H1 (cell line): ENCODE data around the gene SSTR4. TPM values are rescaled to one million over a fixed set of nuclear protein-coding genes. Genes with fewer than 3 reads are reported as not detected.

Experiments used
- CTCF ChIA-PET: fragments of 300-600 bp; sonication (Branson Sonifier 250); formaldehyde crosslinking; loops from one replicate; lab custom pipeline; 2021; ENCODE audit not compliant: partially characterized antibody; lab: Charles Lee
- POLR2A ChIA-PET: fragments of 300-600 bp; sonication (Branson Sonifier 250); formaldehyde crosslinking; loops from one replicate; lab custom pipeline; 2021; ENCODE audit warnings: inconsistent platforms; ENCODE audit not compliant: partially characterized antibody; lab: Charles Lee
- DNase-seq, 2 experiments: peaks; one replicate each; pipeline versions ENCODE4 v3.0.0 to v3.0.0-alpha.2; 2010 to 2022; ENCODE audit warnings: low spot score in 2 of 2, low read depth in 1 of 2, mixed read lengths in 1 of 2
- FAIRE-seq: peaks from 2 replicates; lab custom pipeline; 2011; peaks lifted over from hg19 to GRCh38; lab: Jason Lieb, UNC
- H2AFZ ChIP-seq: 2 replicates; pipeline ENCODE4 v1.8.1; 2012; ENCODE audit warnings: low read length, inconsistent platforms
- H2AK5ac ChIP-seq: 2 replicates; pipeline ENCODE4 v1.6.1; 2013; ENCODE audit warnings: low read depth, low read length
- H2BK120ac ChIP-seq: replicated peaks from 2 replicates; pipeline ENCODE3; 2013; ENCODE audit warnings: low read depth, low read length, inconsistent platforms
- H2BK12ac ChIP-seq: 2 replicates; pipeline ENCODE4 v1.6.1; 2013; ENCODE audit warnings: low read depth, low read length
- H2BK15ac ChIP-seq: 2 replicates; pipeline ENCODE4 v1.6.1; 2013; ENCODE audit warnings: low read length
- H2BK20ac ChIP-seq: 2 replicates; pipeline ENCODE4 v1.6.1; 2013; ENCODE audit warnings: low read length
- H2BK5ac ChIP-seq: 2 replicates; pipeline ENCODE4 v1.6.1; 2013; ENCODE audit warnings: low read depth, low read length
- H3K14ac ChIP-seq: 2 replicates; pipeline ENCODE4 v1.6.1; 2013; ENCODE audit warnings: inconsistent platforms; ENCODE audit not compliant: insufficient read length
- H3K18ac ChIP-seq: 2 replicates; pipeline ENCODE4 v1.6.1; 2013; ENCODE audit warnings: low read length; ENCODE audit errors: extremely low read depth
- H3K23ac ChIP-seq: 2 replicates; pipeline ENCODE4 v1.6.1; 2013; ENCODE audit warnings: inconsistent platforms; ENCODE audit not compliant: insufficient read length
- H3K23me2 ChIP-seq: 2 replicates; pipeline ENCODE4 v1.6.1; 2013; ENCODE audit warnings: low read depth, low read length
- H3K27ac ChIP-seq: 2 replicates; pipeline ENCODE4 v1.6.1; 2011; ENCODE audit warnings: low read depth, low read length, inconsistent platforms
- H3K27me3 ChIP-seq, 4 experiments: replicated peaks in 1 of 4; 1 replicate in 1 of 4; 2 replicates in 3 of 4; pipeline versions ENCODE4 v1.6.1 to v1.8.1; 2011 to 2013; ENCODE audit warnings: low read length in 3 of 4, mild to moderate bottlenecking in 3 of 4, inconsistent platforms in 2 of 4, mixed read lengths in 2 of 4, moderate library complexity in 1 of 4; ENCODE audit not compliant: control insufficient read depth in 3 of 4, insufficient read depth in 3 of 4; ENCODE audit errors: extremely low read depth in 1 of 4
- H3K36me3 ChIP-seq, 4 experiments: 2 replicates each; pipeline versions ENCODE4 v1.6.1 to v1.8.1; 2011 to 2013; ENCODE audit warnings: mild to moderate bottlenecking in 4 of 4, low read length in 3 of 4, moderate library complexity in 2 of 4, control low read depth in 1 of 4, inconsistent platforms in 1 of 4; ENCODE audit not compliant: insufficient read depth in 4 of 4, control insufficient read depth in 2 of 4
- H3K4ac ChIP-seq: replicated peaks from 2 replicates; pipeline ENCODE3; 2013; ENCODE audit warnings: low read length, low read depth, mixed read lengths, inconsistent platforms; ENCODE audit not compliant: insufficient read length
- H3K4me1 ChIP-seq, 4 experiments: replicated peaks in 1 of 4; 1 replicate in 1 of 4; 2 replicates in 3 of 4; pipeline versions ENCODE4 v1.6.1 to v1.8.1; 2011 to 2013; ENCODE audit warnings: low read length in 3 of 4, inconsistent platforms in 2 of 4, mixed read lengths in 1 of 4; ENCODE audit not compliant: insufficient read depth in 4 of 4, control insufficient read depth in 3 of 4
- H3K4me2 ChIP-seq, 2 experiments: 2 replicates each; pipeline versions ENCODE4 v1.6.1 to v1.8.1; 2011 to 2013; ENCODE audit warnings: low read depth in 2 of 2, low read length in 2 of 2, control low read depth in 1 of 2, inconsistent platforms in 1 of 2, mild to moderate bottlenecking in 1 of 2; ENCODE audit not compliant: insufficient read depth in 1 of 2
- H3K4me3 ChIP-seq, 4 experiments: fragments of 200-600, 300-600 bp in 1 of 4; sonication (generic), shearing (Covaris generic), sonication (Bioruptor Twin) in 1 of 4; 2 replicates each; pipeline versions ENCODE4 v1.5.1 to v1.8.1; 2011 to 2016; ENCODE audit warnings: low read length in 4 of 4, low read depth in 3 of 4, control low read depth in 2 of 4, inconsistent platforms in 2 of 4, mild to moderate bottlenecking in 2 of 4, mixed read lengths in 1 of 4, moderate library complexity in 1 of 4; ENCODE audit not compliant: insufficient read depth in 2 of 4; ENCODE audit errors: extremely low read depth in 1 of 4
- H3K56ac ChIP-seq: replicated peaks from 2 replicates; pipeline ENCODE3; 2013; ENCODE audit warnings: low read depth, mild to moderate bottlenecking, mixed read lengths, low read length, inconsistent platforms; ENCODE audit not compliant: insufficient read length
- H3K79me1 ChIP-seq: 2 replicates; pipeline ENCODE4 v1.6.1; 2013; ENCODE audit warnings: low read depth, low read length, control low read depth
- H3K79me2 ChIP-seq, 2 experiments: 2 replicates each; pipeline versions ENCODE4 v1.6.1 to v1.8.1; 2012 to 2013; ENCODE audit warnings: low read length in 2 of 2, mild to moderate bottlenecking in 2 of 2, inconsistent platforms in 1 of 2; ENCODE audit not compliant: insufficient read depth in 2 of 2, control insufficient read depth in 1 of 2
- H3K9ac ChIP-seq, 4 experiments: replicated peaks in 1 of 4; 1 replicate in 1 of 4; 2 replicates in 3 of 4; pipeline versions ENCODE4 v1.6.1 to v1.8.1; 2011 to 2013; ENCODE audit warnings: low read depth in 3 of 4, low read length in 3 of 4, control low read depth in 2 of 4, mild to moderate bottlenecking in 2 of 4, moderate library complexity in 2 of 4, inconsistent platforms in 1 of 4; ENCODE audit errors: extremely low read depth in 1 of 4
- H3K9me3 ChIP-seq, 2 experiments: 2 replicates each; pipeline versions ENCODE4 v1.6.1 to v1.8.1; 2012 to 2013; ENCODE audit warnings: mild to moderate bottlenecking in 2 of 2, moderate library complexity in 2 of 2, control low read depth in 1 of 2, inconsistent platforms in 1 of 2, low read depth in 1 of 2, low read length in 1 of 2, mixed read lengths in 1 of 2; ENCODE audit not compliant: insufficient read depth in 2 of 2
- H4K20me1 ChIP-seq, 2 experiments: replicated peaks in 1 of 2; 2 replicates each; pipeline versions ENCODE3 to v1.8.1; 2011 to 2013; ENCODE audit warnings: inconsistent platforms in 2 of 2, low read length in 2 of 2, mild to moderate bottlenecking in 1 of 2; ENCODE audit not compliant: insufficient read depth in 2 of 2, control insufficient read depth in 1 of 2
- H4K5ac ChIP-seq: 2 replicates; pipeline ENCODE4 v1.6.1; 2013; ENCODE audit warnings: low read length, low read depth, mixed read lengths, inconsistent platforms; ENCODE audit not compliant: insufficient read length
- H4K8ac ChIP-seq: 2 replicates; pipeline ENCODE4 v1.8.0; 2013; ENCODE audit warnings: mild to moderate bottlenecking, moderate library complexity, low read length, inconsistent platforms; ENCODE audit not compliant: insufficient read depth; ENCODE audit errors: extremely low read depth
- H4K91ac ChIP-seq: replicated peaks from 2 replicates; pipeline ENCODE3; 2013; ENCODE audit warnings: low read length, mixed read lengths, inconsistent platforms; ENCODE audit not compliant: insufficient read length
- CBX8 ChIP-seq: fragments of 300-800, 300-1000 bp; sonication (generic); IDR thresholded peaks from 2 replicates; pipeline ENCODE4 v1.7.1; 2016; ENCODE audit warnings: low read depth, low read length, borderline replicate concordance
- CTBP2 ChIP-seq: IDR thresholded peaks from 2 replicates; pipeline ENCODE4 v1.7.0; 2011; ENCODE audit warnings: borderline replicate concordance, mild to moderate bottlenecking, moderate library complexity, mixed read lengths, low read length; ENCODE audit not compliant: insufficient read depth, insufficient read length
- E2F6 ChIP-seq: IDR thresholded peaks from 2 replicates; pipeline ENCODE4 v1.6.1; 2012; ENCODE audit warnings: inconsistent platforms
- GTF2F1 ChIP-seq: IDR thresholded peaks from 2 replicates; pipeline ENCODE4 v1.6.1; 2012; ENCODE audit warnings: low read depth, low read length, improper control_type of control experiment, borderline replicate concordance
- MAFK ChIP-seq: IDR thresholded peaks from 2 replicates; pipeline ENCODE4 v1.6.1; 2012; ENCODE audit warnings: low read depth, mild to moderate bottlenecking, improper control_type of control experiment, low read length
- NANOG ChIP-seq: IDR thresholded peaks from 2 replicates; pipeline ENCODE4 v1.6.1; 2011; ENCODE audit warnings: low read length, low read depth, mild to moderate bottlenecking, inconsistent platforms; ENCODE audit not compliant: insufficient read depth, poor library complexity, severe bottlenecking
- RFX5 ChIP-seq: IDR thresholded peaks from 2 replicates; pipeline ENCODE4 v1.6.1; 2011; ENCODE audit warnings: low read depth, low read length, improper control_type of control experiment, borderline replicate concordance
- SIX5 ChIP-seq: IDR thresholded peaks from 2 replicates; pipeline ENCODE4 v1.6.1; 2011; ENCODE audit warnings: mild to moderate bottlenecking, low read depth, low read length
- SP2 ChIP-seq: IDR thresholded peaks from 2 replicates; pipeline ENCODE4 v1.6.1; 2012; ENCODE audit warnings: mild to moderate bottlenecking, low read length, inconsistent platforms
- TAF1 ChIP-seq: IDR thresholded peaks from 2 replicates; pipeline ENCODE4 v1.6.1; 2011; ENCODE audit warnings: mild to moderate bottlenecking, low read depth, low read length
- TBP ChIP-seq: IDR thresholded peaks from 2 replicates; pipeline ENCODE4 v1.6.1; 2011; ENCODE audit warnings: low read depth, low read length, improper control_type of control experiment
- TCF12 ChIP-seq: IDR thresholded peaks from 2 replicates; pipeline ENCODE4 v1.6.1; 2011; ENCODE audit warnings: low read depth, mild to moderate bottlenecking, low read length
- ZNF274 ChIP-seq: IDR thresholded peaks from 2 replicates; pipeline ENCODE4 v1.7.0; 2012; ENCODE audit warnings: low read length, borderline replicate concordance; ENCODE audit errors: extremely low read depth
- WGBS, 2 experiments: shearing (Covaris generic) in 1 of 2; methylation state at CpG; one replicate each; pipeline versions ENCODE4 v1.1.6 to v1.1.7; 2013 to 2015; ENCODE audit warnings: low lambda C conversion rate in 2 of 2, mixed read lengths in 2 of 2, inconsistent platforms in 1 of 2, low coverage in 1 of 2, missing lambda C conversion rate in 1 of 2; ENCODE audit not compliant: insufficient replicate concordance in 2 of 2, insufficient coverage in 1 of 2, insufficient read length in 1 of 2; ENCODE audit errors: extremely low coverage in 1 of 2, missing lambda C conversion rate in 1 of 2; 5-methylcytosine and 5-hydroxymethylcytosine counted together
- polyA plus RNA-seq, 7 experiments: library from polyadenylated mRNA; depleted of rRNA in 3 of 7; stranded (reverse) in 5 of 7; unstranded in 2 of 7; fragments of >200 nt in 5 of 7; fragments of 200-250 nt in 2 of 7; gene quantifications; 1 replicate in 5 of 7; 2 replicates in 1 of 7; 4 replicates in 1 of 7; pipeline versions ENCODE4 v1.2.1 to v1.2.3, GENCODE V29; 2011 to 2013; ENCODE audit warnings: missing spikeins in 2 of 7, mixed read lengths in 2 of 7
- total RNA-seq: library from RNA; stranded (reverse); fragmentation: NEBNext Ultra II Directional; extraction: Animal tissue kit (Norgen Biotek cat#: 25700); gene quantifications from 2 replicates; pipeline ENCODE4 v1.2.1, GENCODE V29; 2021

SSTR4 gene
- total and polyA plus RNA-seq, 2 of the 8 experiments (the other 6 are each of a cell fraction or from before 2014, with no cell fraction given), result 0.05 TPM; not detected in 1

GRCh38 chr20:23042270-23042669 lies 7.2 kb downstream of the SSTR4 start:
- no peaks in the 10 kb centered on the region for H4K20me1 ChIP-seq
- H3K79me1 ChIP-seq, result no peaks in the 10 kb centered on the region
- no peak overlapping the region for H4K91ac ChIP-seq
- CTCF ChIA-PET, result interaction anchor here (0.6 to 2.4 kb wide), 12 partner anchors 9 to 1106 kb away, joined by 3 to 8 read pairs (median 4); no protein-coding TSS in a partner anchor
- no peak overlapping the region for H3K27ac ChIP-seq
- H3K56ac ChIP-seq, result no peak overlapping the region
- H3K4me1 ChIP-seq, result peaks cover 3 to 15% (median 8%) of the 10 kb centered on the region in 4 experiments; a peak in 5 of 7 replicates
- 0 out of 2 replicates have a peak, but pooled peaks cover 2% of the 10 kb centered on the region for H3K23me2 ChIP-seq
- H2BK5ac ChIP-seq, result no peak overlapping the region
- no peak overlapping the region for H2BK12ac ChIP-seq
- H3K9ac ChIP-seq, result no peak overlapping the region
- H4K8ac ChIP-seq, result no peak overlapping the region
- POLR2A ChIA-PET, result interaction anchor here (0.6 to 1.6 kb wide), 4 partner anchors 8 to 308 kb away, joined by 3 to 5 read pairs (median 4); partner anchors contain the start of gene NXT1
- H3K27me3 ChIP-seq, result peaks cover 4 to 37% (median 24%) of the 10 kb centered on the region in 4 experiments
- WGBS, 2 experiments, result 50% methylated on average over 3 of the region's 3 CpGs; no CpG with 5 or more reads in 1 of the 2 experiments
- no peak for FAIRE-seq
- H3K36me3 ChIP-seq, result no peaks in the 10 kb centered on the region
- H3K18ac ChIP-seq, result no peak overlapping the region
- H3K4ac ChIP-seq, result no peak overlapping the region
- no peak overlapping the region for H2AFZ ChIP-seq
- no peak for DNase-seq
- H3K4me3 ChIP-seq, result no peak overlapping the region
- peak overlapping the region; percentile 17 to 32; a peak in 2 of 4 replicates for H3K4me2 ChIP-seq
- H3K14ac ChIP-seq, result no peak overlapping the region
- no peak overlapping the region for H2BK15ac ChIP-seq
- no peak overlapping the region for H2BK120ac ChIP-seq
- no peaks in the 10 kb centered on the region for H3K9me3 ChIP-seq
- no peaks in the 10 kb centered on the region for H3K79me2 ChIP-seq
- H3K23ac ChIP-seq, result no peak overlapping the region
- no peak overlapping the region for H4K5ac ChIP-seq
- H2BK20ac ChIP-seq, result 0 out of 2 replicates have a peak overlapping the region, but pooled peaks have one; percentile 19
- no peak overlapping the region for H2AK5ac ChIP-seq
- TF ChIP-seq TCF12 (no peak), GTF2F1 (no peak), SIX5 (no peak), NANOG (no peak), ZNF274 (no peak), TAF1 (no peak), TBP (no peak), RFX5 (no peak), CBX8 (no peak), SP2 (no peak), E2F6 (no peak), CTBP2 (no peak), MAFK (no peak)
